Vagina (tissue), 2 donors: ENCODE data around the gene THBD.

Experiments used
- CTCF ChIP-seq, 3 experiments: fragments of 450-650 bp in 2 of 3; fragments of 200-600 bp in 1 of 3; sonication (generic) in 1 of 3; IDR thresholded peaks; one replicate each; pipeline ENCODE4 v1.5.1; 2017 to 2019; ENCODE audit warnings: antibody characterized with exemption in 3 of 3, mild to moderate bottlenecking in 2 of 3, moderate library complexity in 2 of 3
- POLR2A ChIP-seq, 2 donors: fragments of 450-650 bp; IDR thresholded peaks; one replicate each; pipeline ENCODE4 v1.6.1; 2017; ENCODE audit warnings: antibody characterized with exemption in 2 of 2, mild to moderate bottlenecking in 2 of 2, moderate library complexity in 2 of 2
- POLR2AphosphoS5 ChIP-seq, 2 donors: sonication (generic); formaldehyde crosslinking; IDR thresholded peaks; one replicate each; pipeline ENCODE4 v1.9.0; 2017; ENCODE audit warnings: antibody characterized with exemption in 2 of 2, mild to moderate bottlenecking in 2 of 2, low read depth in 1 of 2; ENCODE audit not compliant: insufficient read depth in 1 of 2

GRCh38 chr20:23018941-23019340 lies 30.5 kb downstream of the THBD start:
- TF ChIP-seq CTCF (IDR thresholded peaks at IDR 0.05) (no peak), POLR2AphosphoS5 (IDR thresholded peaks at IDR 0.05; ENCODE audit: insufficient read depth in 1 of 2, low read depth in 1 of 2) (no peak), POLR2A (IDR thresholded peaks at IDR 0.05) (no peak)
